Keratinocyte (primary cell): Measurements from ENCODE around the gene ATP9B. TPM values are rescaled to one million over a fixed set of nuclear protein-coding genes. Genes with fewer than 3 reads are reported as not detected.

Experiments used
- DNase-seq: peaks from one replicate; pipeline ENCODE4 v3.0.0-alpha.2; 2011; ENCODE audit warnings: low read depth, missing footprints, low spot score
- FAIRE-seq: peaks from 2 replicates; lab custom pipeline; 2011; peaks lifted over from hg19 to GRCh38; lab: Jason Lieb, UNC
- H2AFZ ChIP-seq: 2 replicates; pipeline ENCODE4 v1.6.0; 2012; ENCODE audit warnings: low read length, control low read depth, inconsistent platforms; ENCODE audit not compliant: control insufficient read depth
- H3K27ac ChIP-seq: 2 replicates; pipeline ENCODE4 v1.5.1; 2011; ENCODE audit warnings: low read length; ENCODE audit not compliant: control insufficient read depth, insufficient read depth
- H3K27me3 ChIP-seq: 3 replicates; pipeline ENCODE4 v1.6.0; 2011; ENCODE audit warnings: low read length; ENCODE audit not compliant: control insufficient read depth, insufficient read depth; ENCODE audit errors: extremely low read depth
- H3K36me3 ChIP-seq, 2 experiments: 2 replicates in 1 of 2; 3 replicates in 1 of 2; pipeline ENCODE4 v1.5.1; 2011; ENCODE audit warnings: low read length in 2 of 2, mild to moderate bottlenecking in 1 of 2; ENCODE audit not compliant: control insufficient read depth in 2 of 2, insufficient read depth in 2 of 2; ENCODE audit errors: extremely low read depth in 1 of 2
- H3K4me1 ChIP-seq: 3 replicates; pipeline ENCODE4 v1.5.1; 2011; ENCODE audit warnings: low read length; ENCODE audit not compliant: control insufficient read depth, insufficient read depth; ENCODE audit errors: extremely low read depth
- H3K4me2 ChIP-seq: 3 replicates; pipeline ENCODE4 v1.6.0; 2011; ENCODE audit warnings: low read depth, low read length; ENCODE audit not compliant: control insufficient read depth, insufficient read depth; ENCODE audit errors: extremely low read depth
- H3K4me3 ChIP-seq, 3 experiments: fragments of 200-600 bp in 1 of 3; sonication (generic) in 1 of 3; 2 replicates in 2 of 3; 3 replicates in 1 of 3; pipeline ENCODE4 v1.5.1; 2011 to 2016; ENCODE audit warnings: low read length in 3 of 3, mild to moderate bottlenecking in 3 of 3, control low read depth in 2 of 3, inconsistent platforms in 1 of 3, low read depth in 1 of 3, mixed read lengths in 1 of 3, mixed run types in 1 of 3, moderate library complexity in 1 of 3; ENCODE audit not compliant: control insufficient read depth in 2 of 3, insufficient read depth in 2 of 3; ENCODE audit errors: extremely low read depth in 1 of 3
- H3K79me2 ChIP-seq: 2 replicates; pipeline ENCODE4 v1.6.0; 2012; ENCODE audit warnings: low read length; ENCODE audit not compliant: control insufficient read depth, insufficient read depth
- H3K9ac ChIP-seq: 3 replicates; pipeline ENCODE4 v1.6.0; 2011; ENCODE audit warnings: low read length; ENCODE audit not compliant: control insufficient read depth, insufficient read depth; ENCODE audit errors: extremely low read depth
- H3K9me1 ChIP-seq: 3 replicates; pipeline ENCODE4 v1.6.0; 2011; ENCODE audit warnings: low read length; ENCODE audit not compliant: control insufficient read depth, insufficient read depth; ENCODE audit errors: extremely low read depth
- H3K9me3 ChIP-seq: 2 replicates; pipeline ENCODE4 v1.5.1; 2012; ENCODE audit warnings: low read depth, low read length; ENCODE audit not compliant: control insufficient read depth
- H4K20me1 ChIP-seq: 3 replicates; pipeline ENCODE4 v1.6.0; 2011; ENCODE audit warnings: low read length; ENCODE audit not compliant: control insufficient read depth, insufficient read depth; ENCODE audit errors: extremely low read depth
- EZH2 ChIP-seq: IDR thresholded peaks from one replicate; pipeline ENCODE4 v1.6.1; 2012; ENCODE audit warnings: inconsistent platforms, mild to moderate bottlenecking, low read length, moderate library complexity
- dilution Hi-C: fragments of 300-500 bp; cut with MboI; formaldehyde crosslinking; loops from one replicate; pipeline ENCODE4 v1.7.0; 2020; ENCODE audit warnings: low sequenced_read_pairs; ENCODE audit not compliant: extremely low pct_ligation_motif_present
- polyA plus RNA-seq, 5 experiments: library from polyadenylated mRNA; depleted of rRNA in 3 of 5; stranded (reverse) in 3 of 5; stranded (forward) in 1 of 5; unstranded in 1 of 5; fragments of >200 nt; gene quantifications; 1 replicate in 1 of 5; 2 replicates in 3 of 5; 3 replicates in 1 of 5; pipeline versions ENCODE4 v1.2.1 to v1.2.3, GENCODE V29; 2011 to 2012; ENCODE audit warnings: missing spikeins in 2 of 5, low read depth in 1 of 5, low replicate concordance in 1 of 5
- TF ChIP-seq, protein P1 (sequence below), 3 experiments: IDR thresholded peaks in 1 of 3; conservative IDR thresholded peaks in 1 of 3; optimal IDR thresholded peaks in 1 of 3; 2 replicates in 2 of 3; 3 replicates in 1 of 3; pipeline versions ENCODE3 to v1.5.1; 2011; ENCODE audit warnings: low read length in 3 of 3, mild to moderate bottlenecking in 3 of 3, moderate library complexity in 2 of 3, control low read depth in 1 of 3, inconsistent platforms in 1 of 3; ENCODE audit not compliant: insufficient read depth in 2 of 3; ENCODE audit errors: extremely low read depth in 1 of 3

ATP9B gene
- polyA plus RNA-seq, 1 donor (not counting 4 experiments of a cell fraction or from before 2014, with no cell fraction given) = 16.1 TPM

DNA sequence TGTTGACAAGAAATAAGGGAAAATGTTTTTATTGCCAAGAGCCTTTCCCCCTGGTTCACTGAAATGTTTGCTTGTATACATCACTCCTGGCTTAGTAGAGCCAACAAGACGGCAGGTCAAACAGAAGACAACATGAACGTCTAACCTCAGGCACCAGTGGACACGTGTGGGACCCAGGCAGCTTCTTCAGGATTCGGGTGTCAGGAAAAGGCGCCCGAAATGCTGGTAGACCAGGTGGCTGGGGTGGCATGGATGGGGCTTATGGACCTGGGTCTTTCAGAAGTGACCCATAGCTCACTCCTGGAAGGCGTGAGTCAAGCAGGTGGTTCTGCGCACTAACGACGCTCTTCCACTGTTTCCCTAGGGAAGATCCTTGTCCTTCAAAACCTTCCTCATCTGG, 303.3 kb downstream of the ATP9B start:
- TF ChIP-seq EZH2 = no peak
- TF ChIP-seq, protein P1, sequence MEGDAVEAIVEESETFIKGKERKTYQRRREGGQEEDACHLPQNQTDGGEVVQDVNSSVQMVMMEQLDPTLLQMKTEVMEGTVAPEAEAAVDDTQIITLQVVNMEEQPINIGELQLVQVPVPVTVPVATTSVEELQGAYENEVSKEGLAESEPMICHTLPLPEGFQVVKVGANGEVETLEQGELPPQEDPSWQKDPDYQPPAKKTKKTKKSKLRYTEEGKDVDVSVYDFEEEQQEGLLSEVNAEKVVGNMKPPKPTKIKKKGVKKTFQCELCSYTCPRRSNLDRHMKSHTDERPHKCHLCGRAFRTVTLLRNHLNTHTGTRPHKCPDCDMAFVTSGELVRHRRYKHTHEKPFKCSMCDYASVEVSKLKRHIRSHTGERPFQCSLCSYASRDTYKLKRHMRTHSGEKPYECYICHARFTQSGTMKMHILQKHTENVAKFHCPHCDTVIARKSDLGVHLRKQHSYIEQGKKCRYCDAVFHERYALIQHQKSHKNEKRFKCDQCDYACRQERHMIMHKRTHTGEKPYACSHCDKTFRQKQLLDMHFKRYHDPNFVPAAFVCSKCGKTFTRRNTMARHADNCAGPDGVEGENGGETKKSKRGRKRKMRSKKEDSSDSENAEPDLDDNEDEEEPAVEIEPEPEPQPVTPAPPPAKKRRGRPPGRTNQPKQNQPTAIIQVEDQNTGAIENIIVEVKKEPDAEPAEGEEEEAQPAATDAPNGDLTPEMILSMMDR (optimal IDR thresholded peaks at IDR 0.05 in 1 of 3, IDR thresholded peaks at IDR 0.05 in 1 of 3, conservative IDR thresholded peaks at IDR 0.05 in 1 of 3; ENCODE audit: extremely low read depth in 1 of 3, insufficient read depth in 2 of 3, low read length in 3 of 3) = no peak
- Histone ChIP-seq H3K4me2 (no peak overlapping the region), H3K27me3 (no peaks in the 10 kb centered on the region), H3K9me1 (no peaks in the 10 kb centered on the region), H4K20me1 (no peaks in the 10 kb centered on the region), H3K79me2 (no peaks in the 10 kb centered on the region), H3K9ac (no peak overlapping the region), H3K27ac (no peak overlapping the region), H3K9me3 (no peaks in the 10 kb centered on the region), H3K36me3 (peaks cover 0 to 3% of the 10 kb centered on the region in 2 experiments), H3K4me1 (no peaks in the 10 kb centered on the region), H3K4me3 (no peak overlapping the region), H2AFZ (no peak overlapping the region)
- dilution Hi-C loops = no loop called here
- DNase-seq (no peak), FAIRE-seq (no peak)

DNA sequence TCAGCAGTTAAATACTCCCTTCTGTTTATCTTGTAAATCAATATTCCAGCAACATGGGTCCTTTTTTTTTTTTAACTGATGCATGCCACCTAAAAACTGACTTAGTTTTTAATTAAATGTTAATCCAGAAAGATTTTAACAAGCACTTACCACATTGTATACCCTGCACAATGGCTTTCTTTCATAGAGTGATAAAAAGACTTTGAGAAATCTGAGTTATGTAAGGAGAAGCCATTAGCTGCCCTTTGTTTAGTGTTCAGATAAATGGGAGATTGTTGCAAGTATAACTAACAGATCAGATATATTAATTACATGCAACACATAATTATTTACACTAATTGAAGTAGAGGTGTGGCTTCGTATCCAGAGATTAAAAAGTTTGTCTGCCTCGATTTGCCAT, 303.8 kb downstream of the ATP9B start:
- dilution Hi-C loops = no loop called here
- H3K27ac ChIP-seq = no peak overlapping the region
- H3K36me3 ChIP-seq = peaks cover 0 to 6% of the 10 kb centered on the region in 2 experiments
- no peaks in the 10 kb centered on the region for H3K79me2 ChIP-seq
- H3K4me3 ChIP-seq = no peak overlapping the region
- DNase-seq = no peak
- no peaks in the 10 kb centered on the region for H3K9me1 ChIP-seq
- no peaks in the 10 kb centered on the region for H3K27me3 ChIP-seq
- no peak for FAIRE-seq
- H3K4me1 ChIP-seq = no peaks in the 10 kb centered on the region
- TF ChIP-seq, protein P1 (optimal IDR thresholded peaks at IDR 0.05 in 1 of 3, IDR thresholded peaks at IDR 0.05 in 1 of 3, conservative IDR thresholded peaks at IDR 0.05 in 1 of 3; ENCODE audit: extremely low read depth in 1 of 3, insufficient read depth in 2 of 3, low read length in 3 of 3) = no peak
- TF ChIP-seq EZH2 = no peak
- H4K20me1 ChIP-seq = no peaks in the 10 kb centered on the region
- H3K9me3 ChIP-seq = no peaks in the 10 kb centered on the region
- H2AFZ ChIP-seq = no peak overlapping the region
- H3K9ac ChIP-seq = no peak overlapping the region
- no peak overlapping the region for H3K4me2 ChIP-seq
